SK-N-SH (cell line): ENCODE results near the gene ZRANB3. TPM values are rescaled to one million over a fixed set of nuclear protein-coding genes. Genes with fewer than 3 reads are reported as not detected.

ENCODE experiments used
- CTCF ChIA-PET: fragments of 300-600, 350-600 bp; formaldehyde crosslinking; extraction: SDS; loops from one replicate; lab custom pipeline; 2021; lab: Yijun Ruan, JAX
- POLR2A ChIA-PET: fragments of 350-600 bp; sonication (Branson Sonifier 250); formaldehyde crosslinking; extraction: SDS; loops from one replicate; lab custom pipeline; 2020; ENCODE audit warnings: antibody characterized with exemption, inconsistent platforms; lab: Yijun Ruan, JAX
- DNase-seq: peaks from one replicate; pipeline ENCODE4 v3.0.0; 2012
- H2AFZ ChIP-seq: fragments of 200-600 bp; sonication (generic); 2 replicates; pipeline ENCODE4 v1.8.1; 2016; ENCODE audit warnings: antibody characterized with exemption, mild to moderate bottlenecking, low read depth
- H3F3A ChIP-seq: fragments of 200-600 bp; sonication (generic); replicated peaks from 2 replicates; pipeline ENCODE3; 2016; ENCODE audit warnings: antibody characterized with exemption, mild to moderate bottlenecking; ENCODE audit not compliant: insufficient read depth
- H3K27ac ChIP-seq, 2 experiments: fragments of 200-500 bp in 1 of 2; fragments of 200-600 bp in 1 of 2; sonication (Bioruptor generic) in 1 of 2; sonication (generic), shearing (Covaris generic) in 1 of 2; 2 replicates each; pipeline versions ENCODE4 v1.5.1 to v1.6.1; 2014 to 2016; ENCODE audit warnings: low read depth in 2 of 2, inconsistent platforms in 1 of 2, low read length in 1 of 2, mild to moderate bottlenecking in 1 of 2, mixed read lengths in 1 of 2
- H3K27me3 ChIP-seq: fragments of 200-600 bp; sonication (generic), shearing (Covaris generic); 2 replicates; pipeline ENCODE4 v1.6.1; 2016; ENCODE audit warnings: mixed run types; ENCODE audit not compliant: insufficient read depth
- H3K36me3 ChIP-seq, 2 experiments: fragments of 200-500 bp in 1 of 2; fragments of 200-600 bp in 1 of 2; sonication (Bioruptor generic) in 1 of 2; sonication (generic) in 1 of 2; replicated peaks in 1 of 2; 2 replicates each; pipeline versions ENCODE3 to v1.5.1; 2014 to 2016; ENCODE audit warnings: low read length in 1 of 2, mild to moderate bottlenecking in 1 of 2; ENCODE audit not compliant: insufficient read depth in 2 of 2, control insufficient read depth in 1 of 2
- H3K4me1 ChIP-seq, 2 experiments: fragments of 200-500 bp in 1 of 2; fragments of 200-600 bp in 1 of 2; sonication (Bioruptor generic) in 1 of 2; sonication (generic), shearing (Covaris generic) in 1 of 2; 2 replicates each; pipeline versions ENCODE4 v1.5.1 to v1.6.1; 2014 to 2016; ENCODE audit warnings: low read depth in 1 of 2, low read length in 1 of 2, mixed run types in 1 of 2; ENCODE audit not compliant: insufficient read depth in 2 of 2, control insufficient read depth in 1 of 2
- H3K4me2 ChIP-seq: fragments of 200-600 bp; sonication (generic), shearing (Covaris generic); 2 replicates; pipeline ENCODE4 v1.6.1; 2017; ENCODE audit warnings: mixed run types
- H3K4me3 ChIP-seq, 2 experiments: fragments of 200-500 bp in 1 of 2; fragments of 200-600 bp in 1 of 2; sonication (Bioruptor generic) in 1 of 2; sonication (generic), shearing (Covaris generic) in 1 of 2; 2 replicates each; pipeline versions ENCODE4 v1.5.1 to v1.8.1; 2014 to 2016; ENCODE audit warnings: low read depth in 2 of 2, inconsistent platforms in 1 of 2, low read length in 1 of 2, mild to moderate bottlenecking in 1 of 2, mixed read lengths in 1 of 2, moderate library complexity in 1 of 2
- H3K79me2 ChIP-seq: fragments of 200-600 bp; sonication (generic); 2 replicates; pipeline ENCODE4 v1.8.1; 2017; ENCODE audit warnings: mild to moderate bottlenecking; ENCODE audit not compliant: insufficient read depth
- H3K9ac ChIP-seq: fragments of 200-600 bp; sonication (generic); 2 replicates; pipeline ENCODE4 v1.6.1; 2017; ENCODE audit warnings: mixed run types
- H3K9me2 ChIP-seq: fragments of 200-600 bp; sonication (generic); 2 replicates; pipeline ENCODE4 v1.6.1; 2017; ENCODE audit warnings: mixed run types
- H3K9me3 ChIP-seq: fragments of 200-600 bp; sonication (generic); 2 replicates; pipeline ENCODE4 v1.6.1; 2017; ENCODE audit warnings: mixed run types, mild to moderate bottlenecking, moderate library complexity
- H4K20me1 ChIP-seq: fragments of 200-600 bp; sonication (generic); 2 replicates; pipeline ENCODE4 v1.6.1; 2017; ENCODE audit warnings: mild to moderate bottlenecking, mixed run types; ENCODE audit not compliant: insufficient read depth
- ELF1 ChIP-seq: IDR thresholded peaks from 2 replicates; pipeline ENCODE4 v1.4.0; 2012
- EZH2phosphoT487 ChIP-seq: fragments of 200-600 bp; sonication (generic); IDR thresholded peaks from 2 replicates; pipeline ENCODE4 v1.6.1; 2017; ENCODE audit warnings: low read depth, mixed run types, mild to moderate bottlenecking, antibody characterized with exemption, moderate library complexity, borderline replicate concordance
- FOXM1 ChIP-seq: IDR thresholded peaks from 2 replicates; pipeline ENCODE4 v1.4.0; 2012; ENCODE audit warnings: low read depth, mild to moderate bottlenecking
- GABPA ChIP-seq: IDR thresholded peaks from 2 replicates; pipeline ENCODE4 v1.4.0; 2012; ENCODE audit warnings: low read depth, mild to moderate bottlenecking
- GATA2 ChIP-seq: sonication (generic); formaldehyde crosslinking; IDR thresholded peaks from 2 replicates; pipeline ENCODE4 v1.5.0; 2020; ENCODE audit warnings: mild to moderate bottlenecking, missing genetic modification reagents
- JUND ChIP-seq: IDR thresholded peaks from 2 replicates; pipeline ENCODE4 v1.4.0; 2012
- MAX ChIP-seq: IDR thresholded peaks from 2 replicates; pipeline ENCODE4 v1.4.0; 2012; ENCODE audit warnings: low read depth
- MEF2A ChIP-seq: IDR thresholded peaks from 2 replicates; pipeline ENCODE4 v1.4.0; 2012; ENCODE audit warnings: low read depth, borderline replicate concordance
- MXI1 ChIP-seq: IDR thresholded peaks from 2 replicates; pipeline ENCODE4 v1.6.1; 2012; ENCODE audit warnings: mild to moderate bottlenecking, low read depth, low read length, improper control_type of control experiment
- NRF1 ChIP-seq: IDR thresholded peaks from 2 replicates; pipeline ENCODE4 v1.6.1; 2012; ENCODE audit warnings: low read depth, mild to moderate bottlenecking, low read length
- POLR2AphosphoS5 ChIP-seq: IDR thresholded peaks from 2 replicates; pipeline ENCODE4 v1.6.1; 2012; ENCODE audit warnings: low read depth, low read length
- RAD21 ChIP-seq: IDR thresholded peaks from 2 replicates; pipeline ENCODE4 v1.6.1; 2012; ENCODE audit warnings: mild to moderate bottlenecking, low read length
- RXRA ChIP-seq: IDR thresholded peaks from 2 replicates; pipeline ENCODE4 v1.4.0; 2012; ENCODE audit warnings: low read depth, mild to moderate bottlenecking, borderline replicate concordance
- TCF12 ChIP-seq: IDR thresholded peaks from 2 replicates; pipeline ENCODE4 v1.4.0; 2012
- WGBS: methylation state at CpG from one replicate; pipeline ENCODE4 v1.1.6; 2017; ENCODE audit warnings: low lambda C conversion rate; 5-methylcytosine and 5-hydroxymethylcytosine counted together
- polyA plus RNA-seq, 3 experiments: library from polyadenylated mRNA; depleted of rRNA; stranded (reverse); fragments of >200 nt; gene quantifications; 2 replicates each; pipeline ENCODE4 v1.2.3, GENCODE V29; 2012
- TF ChIP-seq, protein P1 (sequence below): fragments of 200-600 bp; sonication (generic); IDR thresholded peaks from 2 replicates; pipeline ENCODE4 v1.6.1; 2017; ENCODE audit warnings: antibody characterized with exemption, mild to moderate bottlenecking, moderate library complexity
- TF ChIP-seq, protein P2 (sequence below): fragments of 150-350 bp; IDR thresholded peaks from 2 replicates; pipeline ENCODE4 v1.6.1; 2017; ENCODE audit warnings: antibody characterized with exemption, low read length, low read depth, borderline replicate concordance
- TF ChIP-seq, protein P3 (sequence below): IDR thresholded peaks from 2 replicates; pipeline ENCODE4 v1.6.1; 2012; ENCODE audit warnings: mild to moderate bottlenecking, low read depth, low read length, moderate library complexity

ZRANB3 gene
- polyA plus RNA-seq, 1 of the 3 experiments (the other 2 are of a cell fraction), result 4.1 TPM

DNA sequence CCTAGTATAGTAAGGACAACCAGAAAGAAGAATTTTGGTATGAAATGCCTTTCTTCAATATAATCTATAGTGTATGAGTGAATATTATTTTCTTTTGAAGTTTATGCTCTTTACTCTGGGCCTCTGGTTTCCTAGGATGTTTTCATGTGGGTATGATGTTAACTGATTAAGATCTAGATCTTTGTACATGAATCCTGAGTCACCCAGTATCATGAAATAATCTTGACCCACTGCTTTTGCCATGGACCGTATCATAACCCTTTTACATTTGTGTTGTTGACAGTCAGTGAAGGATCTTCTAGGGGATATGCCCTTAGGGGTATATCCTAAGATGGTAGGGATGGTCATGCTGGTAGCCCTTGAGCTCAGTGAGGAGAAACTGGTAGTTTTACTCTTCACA, 378.7 kb downstream of the ZRANB3 start:
- CTCF ChIA-PET, result no interaction called here

More for the DNA sequence above, 378.7 kb downstream of the ZRANB3 start:
- H3K27ac ChIP-seq, result no peak overlapping the region
- H3F3A ChIP-seq, result peaks cover 2% of the 10 kb centered on the region
- H4K20me1 ChIP-seq, result no peaks in the 10 kb centered on the region; the same call in 1 of the 2 replicates
- H3K9me3 ChIP-seq, result no peaks in the 10 kb centered on the region
- peaks cover 4% of the 10 kb centered on the region; the same call in 1 of the 2 replicates for H3K79me2 ChIP-seq
- no peaks in the 10 kb centered on the region for H3K4me1 ChIP-seq
- peaks cover 65 to 76% of the 10 kb centered on the region in 2 experiments for H3K36me3 ChIP-seq
- no peaks in the 10 kb centered on the region for H3K27me3 ChIP-seq
- no peak for TF ChIP-seq MAX
- TF ChIP-seq, protein P1, sequence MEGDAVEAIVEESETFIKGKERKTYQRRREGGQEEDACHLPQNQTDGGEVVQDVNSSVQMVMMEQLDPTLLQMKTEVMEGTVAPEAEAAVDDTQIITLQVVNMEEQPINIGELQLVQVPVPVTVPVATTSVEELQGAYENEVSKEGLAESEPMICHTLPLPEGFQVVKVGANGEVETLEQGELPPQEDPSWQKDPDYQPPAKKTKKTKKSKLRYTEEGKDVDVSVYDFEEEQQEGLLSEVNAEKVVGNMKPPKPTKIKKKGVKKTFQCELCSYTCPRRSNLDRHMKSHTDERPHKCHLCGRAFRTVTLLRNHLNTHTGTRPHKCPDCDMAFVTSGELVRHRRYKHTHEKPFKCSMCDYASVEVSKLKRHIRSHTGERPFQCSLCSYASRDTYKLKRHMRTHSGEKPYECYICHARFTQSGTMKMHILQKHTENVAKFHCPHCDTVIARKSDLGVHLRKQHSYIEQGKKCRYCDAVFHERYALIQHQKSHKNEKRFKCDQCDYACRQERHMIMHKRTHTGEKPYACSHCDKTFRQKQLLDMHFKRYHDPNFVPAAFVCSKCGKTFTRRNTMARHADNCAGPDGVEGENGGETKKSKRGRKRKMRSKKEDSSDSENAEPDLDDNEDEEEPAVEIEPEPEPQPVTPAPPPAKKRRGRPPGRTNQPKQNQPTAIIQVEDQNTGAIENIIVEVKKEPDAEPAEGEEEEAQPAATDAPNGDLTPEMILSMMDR, result no peak
- no peak for TF ChIP-seq FOXM1
- no peak for TF ChIP-seq JUND
- TF ChIP-seq EZH2phosphoT487, result no peak
- TF ChIP-seq RAD21, result no peak
- TF ChIP-seq, protein P2, sequence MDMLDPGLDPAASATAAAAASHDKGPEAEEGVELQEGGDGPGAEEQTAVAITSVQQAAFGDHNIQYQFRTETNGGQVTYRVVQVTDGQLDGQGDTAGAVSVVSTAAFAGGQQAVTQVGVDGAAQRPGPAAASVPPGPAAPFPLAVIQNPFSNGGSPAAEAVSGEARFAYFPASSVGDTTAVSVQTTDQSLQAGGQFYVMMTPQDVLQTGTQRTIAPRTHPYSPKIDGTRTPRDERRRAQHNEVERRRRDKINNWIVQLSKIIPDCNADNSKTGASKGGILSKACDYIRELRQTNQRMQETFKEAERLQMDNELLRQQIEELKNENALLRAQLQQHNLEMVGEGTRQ, result no peak
- no peak for TF ChIP-seq RXRA
- TF ChIP-seq TCF12, result no peak
- TF ChIP-seq, protein P3, sequence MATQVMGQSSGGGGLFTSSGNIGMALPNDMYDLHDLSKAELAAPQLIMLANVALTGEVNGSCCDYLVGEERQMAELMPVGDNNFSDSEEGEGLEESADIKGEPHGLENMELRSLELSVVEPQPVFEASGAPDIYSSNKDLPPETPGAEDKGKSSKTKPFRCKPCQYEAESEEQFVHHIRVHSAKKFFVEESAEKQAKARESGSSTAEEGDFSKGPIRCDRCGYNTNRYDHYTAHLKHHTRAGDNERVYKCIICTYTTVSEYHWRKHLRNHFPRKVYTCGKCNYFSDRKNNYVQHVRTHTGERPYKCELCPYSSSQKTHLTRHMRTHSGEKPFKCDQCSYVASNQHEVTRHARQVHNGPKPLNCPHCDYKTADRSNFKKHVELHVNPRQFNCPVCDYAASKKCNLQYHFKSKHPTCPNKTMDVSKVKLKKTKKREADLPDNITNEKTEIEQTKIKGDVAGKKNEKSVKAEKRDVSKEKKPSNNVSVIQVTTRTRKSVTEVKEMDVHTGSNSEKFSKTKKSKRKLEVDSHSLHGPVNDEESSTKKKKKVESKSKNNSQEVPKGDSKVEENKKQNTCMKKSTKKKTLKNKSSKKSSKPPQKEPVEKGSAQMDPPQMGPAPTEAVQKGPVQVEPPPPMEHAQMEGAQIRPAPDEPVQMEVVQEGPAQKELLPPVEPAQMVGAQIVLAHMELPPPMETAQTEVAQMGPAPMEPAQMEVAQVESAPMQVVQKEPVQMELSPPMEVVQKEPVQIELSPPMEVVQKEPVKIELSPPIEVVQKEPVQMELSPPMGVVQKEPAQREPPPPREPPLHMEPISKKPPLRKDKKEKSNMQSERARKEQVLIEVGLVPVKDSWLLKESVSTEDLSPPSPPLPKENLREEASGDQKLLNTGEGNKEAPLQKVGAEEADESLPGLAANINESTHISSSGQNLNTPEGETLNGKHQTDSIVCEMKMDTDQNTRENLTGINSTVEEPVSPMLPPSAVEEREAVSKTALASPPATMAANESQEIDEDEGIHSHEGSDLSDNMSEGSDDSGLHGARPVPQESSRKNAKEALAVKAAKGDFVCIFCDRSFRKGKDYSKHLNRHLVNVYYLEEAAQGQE, result no peak
- TF ChIP-seq GATA2, result no peak
- TF ChIP-seq MEF2A, result no peak
- no peak for TF ChIP-seq MXI1
- TF ChIP-seq ELF1, result no peak
- TF ChIP-seq GABPA, result no peak
- TF ChIP-seq POLR2AphosphoS5, result no peak
- no peak for TF ChIP-seq NRF1
- H3K4me2 ChIP-seq, result no peak overlapping the region
- no peak for DNase-seq
- H2AFZ ChIP-seq, result no peak overlapping the region
- H3K9me2 ChIP-seq, result no peaks in the 10 kb centered on the region
- no peak overlapping the region for H3K4me3 ChIP-seq
- H3K9ac ChIP-seq, result no peak overlapping the region
- WGBS, result 65% methylated on average over 1 of the region's 1 CpG
- POLR2A ChIA-PET, result no interaction called here
